Endothelial cell of umbilical vein (primary cell): ENCODE results near the gene INHA. TPM values are rescaled to one million over a fixed set of nuclear protein-coding genes. Genes with fewer than 3 reads are reported as not detected.

Experiments
- BruUV-seq: library from RNA; stranded (reverse); fragments of 400-500 nt; replicated peaks from 2 replicates; lab custom pipeline; 2021; lab: Mats Ljungman, UMichigan
- CTCF ChIA-PET: fragments of 300-600, 350-600 bp; sonication (Branson Sonifier 250); formaldehyde crosslinking; loops from one replicate; lab custom pipeline; 2021; ENCODE audit warnings: antibody characterized with exemption, inconsistent platforms; lab: Charles Lee
- POLR2A ChIA-PET: fragments of 300-600, 350-600 bp; sonication (Branson Sonifier 250); formaldehyde crosslinking; loops from one replicate; lab custom pipeline; 2021; ENCODE audit warnings: antibody characterized with exemption, inconsistent platforms; lab: Charles Lee
- DNase-seq: peaks from one replicate; pipeline ENCODE4 v3.0.0-alpha.2; 2011; ENCODE audit warnings: low read depth, low spot score
- FAIRE-seq: peaks from 2 replicates; lab custom pipeline; 2011; peaks lifted over from hg19 to GRCh38; lab: Jason Lieb, UNC
- H2AFZ ChIP-seq: 2 replicates; pipeline ENCODE4 v1.6.0; 2012; ENCODE audit warnings: low read depth, low read length, control low read depth, inconsistent platforms
- H3K27ac ChIP-seq: 2 replicates; pipeline ENCODE4 v1.5.1; 2011; ENCODE audit warnings: low read depth, mild to moderate bottlenecking, control low read depth, low read length, moderate library complexity; ENCODE audit not compliant: insufficient read depth
- H3K27me3 ChIP-seq, 2 experiments: 2 replicates each; pipeline versions ENCODE4 v1.6.0 to v1.6.1; 2011; ENCODE audit warnings: low read length in 2 of 2, mixed read lengths in 1 of 2; ENCODE audit not compliant: control insufficient read depth in 2 of 2, insufficient read depth in 2 of 2
- H3K36me3 ChIP-seq, 2 experiments: 2 replicates in 1 of 2; 3 replicates in 1 of 2; pipeline ENCODE4 v1.5.1; 2011; ENCODE audit warnings: low read length in 2 of 2, mild to moderate bottlenecking in 1 of 2, moderate library complexity in 1 of 2; ENCODE audit not compliant: control insufficient read depth in 2 of 2, insufficient read depth in 2 of 2; ENCODE audit errors: extremely low read depth in 1 of 2
- H3K4me1 ChIP-seq: 3 replicates; pipeline ENCODE4 v1.5.1; 2011; ENCODE audit warnings: mild to moderate bottlenecking, low read length; ENCODE audit not compliant: control insufficient read depth, insufficient read depth; ENCODE audit errors: extremely low read depth
- H3K4me2 ChIP-seq: 2 replicates; pipeline ENCODE4 v1.6.1; 2011; ENCODE audit warnings: low read length, control low read depth, mixed read lengths; ENCODE audit not compliant: insufficient read depth
- H3K4me3 ChIP-seq, 3 experiments: fragments of 200-600 bp in 1 of 3; sonication (generic), shearing (Covaris generic) in 1 of 3; replicated peaks in 1 of 3; 2 replicates each; pipeline ENCODE4 v1.5.1; 2011 to 2016; ENCODE audit warnings: control low read depth in 3 of 3, low read length in 3 of 3, mild to moderate bottlenecking in 2 of 3, inconsistent platforms in 1 of 3, low read depth in 1 of 3, moderate library complexity in 1 of 3; ENCODE audit not compliant: insufficient read depth in 1 of 3
- H3K79me2 ChIP-seq: 2 replicates; pipeline ENCODE4 v1.6.0; 2012; ENCODE audit warnings: low read length, inconsistent platforms; ENCODE audit not compliant: control insufficient read depth, insufficient read depth
- H3K9ac ChIP-seq: replicated peaks from 2 replicates; pipeline ENCODE3; 2011; ENCODE audit warnings: low read length, control low read depth; ENCODE audit not compliant: insufficient read depth; ENCODE audit errors: extremely low read depth
- H3K9me1 ChIP-seq: replicated peaks from 3 replicates; pipeline ENCODE4 v1.6.0; 2011; ENCODE audit warnings: mild to moderate bottlenecking, low read length; ENCODE audit not compliant: control insufficient read depth, insufficient read depth; ENCODE audit errors: extremely low read depth
- H3K9me3 ChIP-seq: replicated peaks from 2 replicates; pipeline ENCODE4 v1.5.1; 2012; ENCODE audit warnings: low read length, inconsistent platforms; ENCODE audit not compliant: control insufficient read depth, insufficient read depth
- H4K20me1 ChIP-seq: replicated peaks from 2 replicates; pipeline ENCODE3; 2011; ENCODE audit warnings: mild to moderate bottlenecking, low read length; ENCODE audit not compliant: control insufficient read depth, insufficient read depth; ENCODE audit errors: extremely low read depth
- EZH2 ChIP-seq: IDR thresholded peaks from 2 replicates; pipeline ENCODE4 v1.6.1; 2012; ENCODE audit warnings: borderline replicate concordance, low read depth, mild to moderate bottlenecking, moderate library complexity, low read length, inconsistent platforms; ENCODE audit not compliant: severe bottlenecking
- FOS ChIP-seq: IDR thresholded peaks from 2 replicates; pipeline ENCODE4 v1.6.1; 2011; ENCODE audit warnings: mild to moderate bottlenecking, low read length, moderate library complexity, borderline replicate concordance; ENCODE audit not compliant: insufficient read depth
- GATA2 ChIP-seq: IDR thresholded peaks from 2 replicates; pipeline ENCODE4 v1.7.0; 2011; ENCODE audit warnings: low read depth, mild to moderate bottlenecking, moderate library complexity, mixed read lengths, low read length; ENCODE audit not compliant: insufficient read length, insufficient read depth
- JUN ChIP-seq: IDR thresholded peaks from 2 replicates; pipeline ENCODE4 v1.6.1; 2011; ENCODE audit warnings: borderline replicate concordance, low read depth; ENCODE audit not compliant: insufficient read length, insufficient read depth
- MYC ChIP-seq: IDR thresholded peaks from one replicate; pipeline ENCODE4 v1.6.1; 2011; ENCODE audit warnings: mild to moderate bottlenecking, low read depth, low read length
- POLR2A ChIP-seq: IDR thresholded peaks from 2 replicates; pipeline ENCODE4 v1.6.1; 2012; ENCODE audit warnings: low read depth, mild to moderate bottlenecking, control low read depth, low read length
- POLR2AphosphoS5 ChIP-seq: IDR thresholded peaks from 2 replicates; pipeline ENCODE4 v1.6.1; 2012; ENCODE audit warnings: low read depth, mild to moderate bottlenecking, control low read depth, low read length, moderate library complexity; ENCODE audit not compliant: insufficient read depth
- dilution Hi-C: fragments of 300-500 bp; cut with MboI; formaldehyde crosslinking; loops from one replicate; pipeline ENCODE4 v1.15.0; 2019; ENCODE audit warnings: low sequenced_read_pairs; ENCODE audit not compliant: extremely low pct_ligation_motif_present
- intact Hi-C: fragments of 100-400 bp; cut with micrococcal nuclease; formaldehyde crosslinking; loops from one replicate; pipeline ENCODE4 v1.10.0; 2022
- polyA plus RNA-seq, 4 experiments: library from polyadenylated mRNA; depleted of rRNA in 3 of 4; stranded (reverse) in 3 of 4; unstranded in 1 of 4; fragments of >200 nt; gene quantifications; 2 replicates each; pipeline versions ENCODE4 v1.2.1 to v1.2.3, GENCODE V29; 2011 to 2012; ENCODE audit warnings: missing spikeins in 1 of 4
- total RNA-seq: library from RNA; stranded (reverse); gene quantifications from 2 replicates; pipeline ENCODE4 v1.2.3, GENCODE V29; 2021
- TF ChIP-seq, protein P1 (sequence below): IDR thresholded peaks from 2 replicates; pipeline ENCODE4 v1.6.1; 2011; ENCODE audit not compliant: insufficient read depth, insufficient read length
- TF ChIP-seq, protein P2 (sequence below), 2 donors: IDR thresholded peaks; 1 replicate in 1 of 2; 2 replicates in 1 of 2; pipeline ENCODE4 v1.5.1; 2011; ENCODE audit warnings: low read length in 2 of 2, mild to moderate bottlenecking in 2 of 2, moderate library complexity in 2 of 2, control low read depth in 1 of 2, inconsistent platforms in 1 of 2, low read depth in 1 of 2; ENCODE audit not compliant: insufficient read depth in 1 of 2; ENCODE audit errors: extremely low read depth in 1 of 2

INHA gene
- total and polyA plus RNA-seq, 2 donors (not counting 3 experiments of a cell fraction or from before 2014, with no cell fraction given) = 0.06 TPM; not detected in 1

DNA sequence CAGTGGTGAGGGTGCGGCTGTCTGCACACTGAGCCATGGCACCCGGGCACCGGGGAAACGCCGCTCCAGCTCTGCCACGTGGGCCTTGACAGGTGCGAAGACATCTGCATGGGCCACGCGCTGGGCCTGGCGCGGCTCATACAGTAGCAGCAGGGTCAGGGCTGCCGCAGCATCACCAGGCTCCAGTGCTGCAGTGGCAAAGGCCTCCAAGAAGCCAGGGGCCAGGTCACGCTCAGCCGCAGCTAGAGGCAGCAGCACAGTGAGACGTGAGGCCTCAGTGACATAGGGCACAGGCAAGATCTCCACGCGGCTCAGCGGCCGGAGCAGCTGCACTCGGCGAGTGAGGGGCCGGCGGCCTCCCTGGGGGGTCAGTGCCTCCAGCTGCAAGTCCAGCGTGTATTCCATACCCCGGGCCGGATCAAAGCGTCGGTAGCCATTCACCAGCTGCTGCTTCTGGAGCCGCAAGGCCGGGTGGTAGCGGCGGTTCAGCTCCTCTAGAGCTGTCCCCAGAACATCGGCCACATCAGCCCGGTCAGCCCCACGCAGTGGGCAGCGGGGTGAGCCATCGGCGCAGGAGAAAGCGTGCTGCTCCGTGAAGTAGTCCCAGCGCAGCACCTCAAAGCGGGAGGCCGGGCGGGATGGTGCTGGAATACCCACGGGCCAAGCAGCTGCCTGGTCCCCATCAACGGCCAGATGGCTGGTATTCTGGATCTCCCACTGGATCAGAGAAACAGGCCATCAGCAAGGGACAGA, 32.0 kb upstream of the INHA start:
- no TSS peak for BruUV-seq
- DNase-seq = no peak
- ChIA-PET POLR2A (no interaction called here), CTCF (interaction anchor here (1.0 to 4.9 kb wide), 20 partner anchors 9 to 149 kb away, joined by 3 to 47 read pairs (median 5); partner anchors contain the start of gene STK11IP)
- Histone ChIP-seq H2AFZ (no peak overlapping the region), H3K9me1 (no peaks in the 10 kb centered on the region), H3K4me3 (no peak overlapping the region), H4K20me1 (no peaks in the 10 kb centered on the region), H3K27ac (no peak overlapping the region), H3K4me1 (peaks cover 7% of the 10 kb centered on the region), H3K36me3 (no peaks in the 10 kb centered on the region), H3K27me3 (peaks cover 20 to 22% of the 10 kb centered on the region in 2 experiments), H3K9ac (no peak overlapping the region), H3K9me3 (no peaks in the 10 kb centered on the region), H3K4me2 (no peak overlapping the region), H3K79me2 (no peaks in the 10 kb centered on the region)
- intact Hi-C loops = no loop called here
- dilution Hi-C loops = no loop called here
- TF ChIP-seq JUN (no peak), POLR2AphosphoS5 (no peak), EZH2 (no peak), GATA2 (no peak), FOS (no peak), POLR2A (no peak), MYC (no peak)
- TF ChIP-seq, protein P1, sequence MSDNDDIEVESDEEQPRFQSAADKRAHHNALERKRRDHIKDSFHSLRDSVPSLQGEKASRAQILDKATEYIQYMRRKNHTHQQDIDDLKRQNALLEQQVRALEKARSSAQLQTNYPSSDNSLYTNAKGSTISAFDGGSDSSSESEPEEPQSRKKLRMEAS = no peak
- TF ChIP-seq, protein P2, sequence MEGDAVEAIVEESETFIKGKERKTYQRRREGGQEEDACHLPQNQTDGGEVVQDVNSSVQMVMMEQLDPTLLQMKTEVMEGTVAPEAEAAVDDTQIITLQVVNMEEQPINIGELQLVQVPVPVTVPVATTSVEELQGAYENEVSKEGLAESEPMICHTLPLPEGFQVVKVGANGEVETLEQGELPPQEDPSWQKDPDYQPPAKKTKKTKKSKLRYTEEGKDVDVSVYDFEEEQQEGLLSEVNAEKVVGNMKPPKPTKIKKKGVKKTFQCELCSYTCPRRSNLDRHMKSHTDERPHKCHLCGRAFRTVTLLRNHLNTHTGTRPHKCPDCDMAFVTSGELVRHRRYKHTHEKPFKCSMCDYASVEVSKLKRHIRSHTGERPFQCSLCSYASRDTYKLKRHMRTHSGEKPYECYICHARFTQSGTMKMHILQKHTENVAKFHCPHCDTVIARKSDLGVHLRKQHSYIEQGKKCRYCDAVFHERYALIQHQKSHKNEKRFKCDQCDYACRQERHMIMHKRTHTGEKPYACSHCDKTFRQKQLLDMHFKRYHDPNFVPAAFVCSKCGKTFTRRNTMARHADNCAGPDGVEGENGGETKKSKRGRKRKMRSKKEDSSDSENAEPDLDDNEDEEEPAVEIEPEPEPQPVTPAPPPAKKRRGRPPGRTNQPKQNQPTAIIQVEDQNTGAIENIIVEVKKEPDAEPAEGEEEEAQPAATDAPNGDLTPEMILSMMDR (IDR thresholded peaks at IDR 0.05; ENCODE audit: extremely low read depth in 1 of 2, insufficient read depth in 1 of 2, low read depth in 1 of 2, low read length in 2 of 2) = no peak
- FAIRE-seq = no peak
